Mesothelial cell of epicardium (in vitro differentiated cells): ENCODE measurements around the gene COX6B2. TPM values are rescaled to one million over a fixed set of nuclear protein-coding genes. Genes with fewer than 3 reads are reported as not detected.
"Not testable (repeated sequence)": the region's sequence is repeated elsewhere in the genome, so short reads cannot be mapped to it uniquely, and the experiment has no call there.

Experiments used
- DNase-seq, 2 experiments: peaks; one replicate each; pipeline ENCODE4 v3.0.0; 2021; ENCODE audit warnings: low spot score in 2 of 2; ENCODE audit not compliant: unreplicated experiment in 2 of 2
- H3K27ac Mint-ChIP-seq: 2 replicates; pipeline ENCODE4 v1.8.0; 2021; ENCODE audit warnings: mixed read lengths
- H3K27me3 Mint-ChIP-seq: 2 replicates; pipeline ENCODE4 v1.8.0; 2021; ENCODE audit warnings: low read depth, mixed read lengths
- H3K36me3 Mint-ChIP-seq: 2 replicates; pipeline ENCODE4 v1.8.0; 2021; ENCODE audit warnings: mixed read lengths
- H3K4me1 Mint-ChIP-seq: 2 replicates; pipeline ENCODE4 v1.8.0; 2021; ENCODE audit warnings: mixed read lengths
- H3K4me3 Mint-ChIP-seq: 2 replicates; pipeline ENCODE4 v1.8.0; 2021; ENCODE audit warnings: mild to moderate bottlenecking, moderate library complexity, mixed read lengths
- H3K9me3 Mint-ChIP-seq: 2 replicates; pipeline ENCODE4 v1.8.0; 2021; ENCODE audit warnings: mixed read lengths
- CTCF ChIP-seq: fragments of 200-600 bp; sonication (generic); IDR thresholded peaks from one replicate; pipeline ENCODE4 v1.5.0; 2021; ENCODE audit warnings: antibody characterized with exemption; ENCODE audit not compliant: unreplicated experiment
- total RNA-seq: library from RNA; stranded (reverse); gene quantifications from 3 replicates; pipeline ENCODE4 v1.2.1, GENCODE V29; 2021

Gene COX6B2
- total RNA-seq, 1 donor from 2014 or later: 11.5 TPM

GRCh38 chr19:55336101-55336500 lies 18.4 kb downstream of the COX6B2 start:
- H3K27me3 Mint-ChIP-seq: no peaks in the 10 kb centered on the region
- no peak overlapping the region for H3K27ac Mint-ChIP-seq
- peaks cover 10% of the 10 kb centered on the region for H3K4me1 Mint-ChIP-seq
- no peaks in the 10 kb centered on the region for H3K9me3 Mint-ChIP-seq
- no peak for TF ChIP-seq CTCF
- no peak for DNase-seq
- H3K36me3 Mint-ChIP-seq: no peaks in the 10 kb centered on the region
- no peak overlapping the region for H3K4me3 Mint-ChIP-seq

- no peaks in the 10 kb centered on the region for H3K36me3 Mint-ChIP-seq
- H3K4me1 Mint-ChIP-seq: peaks cover 4% of the 10 kb centered on the region
- no peaks in the 10 kb centered on the region for H3K9me3 Mint-ChIP-seq
- no peak overlapping the region for H3K4me3 Mint-ChIP-seq
- DNase-seq: no peak
- H3K27me3 Mint-ChIP-seq: no peaks in the 10 kb centered on the region
- TF ChIP-seq CTCF: no peak
- H3K27ac Mint-ChIP-seq: no peak overlapping the region
These were observed 20.6 kb downstream of the COX6B2 start for GRCh38 chr19:55333870-55334269.

- H3K36me3 Mint-ChIP-seq, H3K4me1 Mint-ChIP-seq, DNase-seq, H3K27me3 Mint-ChIP-seq, H3K4me3 Mint-ChIP-seq, H3K9me3 Mint-ChIP-seq, H3K27ac Mint-ChIP-seq: not testable (repeated sequence)
These were observed 24.7 kb downstream of the COX6B2 start for GRCh38 chr19:55329791-55330190.

- H3K27me3 Mint-ChIP-seq, H3K4me3 Mint-ChIP-seq, H3K27ac Mint-ChIP-seq, H3K4me1 Mint-ChIP-seq, H3K36me3 Mint-ChIP-seq, H3K9me3 Mint-ChIP-seq, DNase-seq: not testable (repeated sequence)
These were observed 25.7 kb downstream of the COX6B2 start for GRCh38 chr19:55328774-55329318.

GRCh38 chr19:55325172-55325571 lies 29.3 kb downstream of the COX6B2 start, which contains the start of gene TMEM150B:
TSS of gene TMEM150B (minus strand) at chr19:55325341. CDS start at chr19:55321036, 4,305 bp downstream.
- no peaks in the 10 kb centered on the region for H3K27me3 Mint-ChIP-seq
- H3K4me3 Mint-ChIP-seq: no peak within 1 kb of the TSS
- peaks cover under 1% of the 10 kb centered on the region for H3K4me1 Mint-ChIP-seq
- DNase-seq: no peak
- no peak for TF ChIP-seq CTCF
- H3K9me3 Mint-ChIP-seq: no peaks in the 10 kb centered on the region
- H3K36me3 Mint-ChIP-seq: no peaks in the 10 kb centered on the region
- H3K27ac Mint-ChIP-seq: no peak within 1 kb of the TSS

GRCh38 chr19:55324662-55325061 lies 29.9 kb downstream of the COX6B2 start:
- no peak for DNase-seq
- H3K9me3 Mint-ChIP-seq: no peaks in the 10 kb centered on the region
- H3K4me3 Mint-ChIP-seq: no peak overlapping the region
- no peaks in the 10 kb centered on the region for H3K27me3 Mint-ChIP-seq
- TF ChIP-seq CTCF: no peak
- peaks cover 5% of the 10 kb centered on the region for H3K4me1 Mint-ChIP-seq
- H3K27ac Mint-ChIP-seq: no peak overlapping the region
- no peaks in the 10 kb centered on the region for H3K36me3 Mint-ChIP-seq
